ENCODE results near the gene CNTNAP2. TPM values are rescaled to one million over a fixed set of nuclear protein-coding genes. Genes with fewer than 3 reads are reported as not detected.

The CNTNAP2 gene
- polyA plus RNA-seq, 1 donor = 6.1 TPM

DNA sequence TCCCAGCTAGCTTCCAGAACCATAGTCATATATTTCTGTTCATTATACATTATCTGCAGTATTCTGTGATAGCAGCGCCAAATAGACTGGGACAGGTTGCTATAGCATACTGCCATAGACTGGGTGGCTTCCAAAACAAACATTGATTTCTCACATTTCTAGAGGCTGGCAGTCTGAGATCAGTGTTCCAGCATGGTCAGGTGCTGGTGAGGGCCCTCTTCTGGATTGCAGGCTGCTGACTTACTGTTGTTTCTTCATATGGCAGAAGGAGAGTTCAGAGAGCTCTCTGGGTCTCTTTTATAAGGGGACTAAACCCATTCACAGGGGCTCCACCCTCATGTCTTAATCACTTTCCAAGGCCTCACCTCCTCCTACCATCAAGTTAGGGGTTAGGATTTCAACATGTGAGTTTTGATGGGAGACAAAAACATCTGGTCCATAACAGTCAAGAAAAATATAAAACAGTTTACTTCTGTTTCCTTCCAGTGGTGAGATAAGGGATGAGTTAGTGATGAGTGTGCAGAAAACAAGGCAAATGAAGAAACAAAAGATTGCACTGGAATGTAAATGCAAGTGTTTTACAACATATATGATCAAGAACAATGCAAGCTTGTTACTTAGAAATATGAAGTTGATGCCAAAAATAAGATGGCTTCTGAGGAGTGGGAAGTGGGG lies 2074.9 kb downstream of the CNTNAP2 start:
- DNase-seq (ENCODE audit: low read depth) = no peak

DNA sequence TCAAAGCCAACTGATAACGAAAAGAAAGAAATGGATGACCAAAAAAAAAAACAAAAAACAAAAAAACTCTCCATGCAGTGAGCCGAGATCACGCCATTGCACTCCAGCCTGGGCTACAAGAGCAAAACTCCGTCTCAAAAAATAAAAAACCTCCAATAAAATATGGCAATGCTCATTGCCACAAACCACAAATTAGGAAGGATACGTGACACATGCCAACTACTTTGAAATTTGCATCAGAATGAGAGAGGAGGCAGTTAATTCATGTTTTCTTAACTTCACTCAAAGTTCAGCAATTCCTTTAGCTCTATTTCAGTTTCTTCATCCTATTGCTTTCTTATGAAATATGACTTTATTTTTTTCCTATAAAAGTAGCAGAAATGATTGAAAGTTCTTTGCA lies 2075.9 kb downstream of the CNTNAP2 start:
- no peak for DNase-seq (ENCODE audit: low read depth)

DNA sequence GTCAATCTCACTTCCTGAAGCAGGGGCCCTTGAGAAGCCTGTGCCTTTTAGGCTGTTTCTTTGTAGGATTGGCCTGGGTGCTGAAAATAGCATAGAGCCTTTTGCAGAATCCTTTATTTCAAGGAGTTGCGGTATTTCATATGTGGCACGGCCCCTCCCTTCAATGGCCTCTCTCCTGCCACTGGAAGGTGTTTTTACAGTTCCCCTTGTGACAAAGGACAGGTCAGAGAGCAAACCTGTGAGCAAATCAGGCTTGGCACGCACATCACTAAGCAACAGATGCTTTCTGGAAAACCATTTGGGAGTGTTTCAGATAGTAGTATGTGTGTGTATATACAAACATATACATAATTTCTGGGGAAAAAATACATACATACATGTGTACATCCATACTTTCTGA lies 2085.4 kb downstream of the CNTNAP2 start:
- no peak for DNase-seq (ENCODE audit: low read depth)

DNA sequence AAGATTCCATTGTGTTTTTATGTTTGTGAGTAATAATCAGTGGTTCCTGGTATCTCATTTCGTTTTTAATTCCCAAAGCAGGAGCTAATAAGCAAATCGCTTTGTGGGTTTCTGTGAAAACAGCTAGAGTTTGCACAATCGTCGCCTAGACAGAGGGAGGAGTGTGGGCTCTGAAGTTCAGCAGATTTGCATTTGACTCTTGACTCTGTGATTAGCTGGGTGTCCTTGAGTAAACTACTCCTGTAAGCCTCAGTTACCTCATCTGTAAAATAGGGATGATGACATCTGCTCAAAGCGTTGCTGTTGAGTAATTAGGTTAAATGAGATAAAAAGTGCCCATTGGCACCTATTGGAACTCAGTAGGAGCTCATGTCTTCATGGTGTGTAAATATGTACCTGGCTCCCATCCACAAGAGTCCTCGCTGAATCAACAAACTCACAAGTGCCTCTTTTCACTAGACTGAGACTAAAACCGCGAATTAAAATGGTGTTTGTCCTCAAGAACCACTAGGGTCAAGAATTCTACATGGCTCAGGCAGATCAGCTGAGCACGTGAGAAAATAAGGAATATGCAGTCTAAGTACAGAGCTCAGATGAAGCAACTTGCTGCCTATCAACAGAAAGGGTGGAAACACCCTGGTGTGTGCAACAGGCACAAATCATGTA lies 2088.2 kb downstream of the CNTNAP2 start:
- no peak for DNase-seq (ENCODE audit: low read depth)

DNA sequence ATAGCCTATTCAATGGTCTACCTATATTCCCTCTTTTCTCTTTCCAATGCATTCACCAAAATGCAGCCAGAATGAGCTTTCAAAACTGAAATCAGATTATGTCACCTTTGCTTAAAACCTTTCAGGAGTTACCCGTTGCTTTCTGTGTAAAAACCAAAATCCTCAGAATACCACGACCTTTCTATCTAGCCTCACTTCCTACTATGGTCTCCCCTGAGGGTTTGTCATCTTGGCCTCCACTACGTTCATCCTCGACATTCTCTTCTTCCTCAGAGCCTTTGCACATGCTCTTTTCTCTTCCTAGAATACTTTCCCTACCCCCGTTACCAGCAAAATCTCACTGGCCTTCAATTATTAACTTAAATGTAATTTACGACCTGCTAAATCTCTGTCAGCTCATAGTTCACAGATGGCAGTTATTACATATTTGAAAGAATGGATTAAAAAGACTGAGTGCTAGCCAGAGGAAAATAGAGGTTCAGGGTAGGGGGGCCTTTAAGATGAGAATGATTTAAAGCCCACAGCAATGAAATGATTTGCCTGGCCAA lies 2093.1 kb downstream of the CNTNAP2 start:
- DNase-seq (ENCODE audit: low read depth) = no peak

DNA sequence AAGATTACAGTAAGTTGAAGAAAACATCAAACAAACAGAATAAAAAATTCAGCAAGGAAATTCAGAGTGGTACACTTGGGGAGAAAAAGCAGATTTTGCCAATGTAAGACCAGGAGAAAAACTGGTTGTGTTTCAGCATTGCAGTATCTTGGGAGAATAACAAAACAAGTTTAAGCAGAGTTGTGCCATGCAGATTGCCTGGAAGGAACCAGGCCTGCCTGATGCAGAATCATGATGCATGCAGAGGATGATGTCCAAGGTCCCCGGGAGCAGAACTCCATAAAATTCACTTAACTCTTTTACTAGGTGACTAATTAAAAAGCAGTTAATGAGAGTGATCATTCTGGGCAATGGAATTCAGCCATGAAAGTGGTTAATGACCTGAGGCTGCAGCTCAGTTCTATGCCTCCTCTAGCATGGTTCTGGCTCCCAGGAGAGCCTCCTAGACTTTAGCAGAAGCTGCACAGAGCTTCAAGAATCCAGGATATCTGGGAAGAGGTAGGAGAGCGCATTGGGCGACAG lies 2094.3 kb downstream of the CNTNAP2 start:
- no peak for DNase-seq (ENCODE audit: low read depth)

DNA sequence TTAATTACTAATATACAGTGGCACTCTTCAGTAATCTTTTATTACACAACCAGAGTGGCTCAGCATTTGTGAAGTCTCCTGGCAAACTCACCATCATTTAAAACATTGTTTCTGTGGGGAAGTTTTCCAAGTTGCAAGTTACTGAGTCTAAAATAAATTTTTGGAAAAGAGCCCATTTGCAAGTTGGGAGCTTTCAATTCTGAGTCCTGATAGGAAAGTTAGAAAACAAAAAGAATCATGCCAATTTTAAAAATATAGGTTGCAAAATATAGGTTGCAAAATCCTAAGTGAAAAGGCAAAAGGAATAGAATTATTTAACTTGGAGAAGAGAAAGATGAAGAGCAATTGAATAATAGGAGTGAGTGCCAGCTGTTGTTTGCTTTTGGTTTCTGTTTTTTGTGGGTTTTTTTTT lies 2095.1 kb downstream of the CNTNAP2 start:
- no peak for DNase-seq (ENCODE audit: low read depth)

DNA sequence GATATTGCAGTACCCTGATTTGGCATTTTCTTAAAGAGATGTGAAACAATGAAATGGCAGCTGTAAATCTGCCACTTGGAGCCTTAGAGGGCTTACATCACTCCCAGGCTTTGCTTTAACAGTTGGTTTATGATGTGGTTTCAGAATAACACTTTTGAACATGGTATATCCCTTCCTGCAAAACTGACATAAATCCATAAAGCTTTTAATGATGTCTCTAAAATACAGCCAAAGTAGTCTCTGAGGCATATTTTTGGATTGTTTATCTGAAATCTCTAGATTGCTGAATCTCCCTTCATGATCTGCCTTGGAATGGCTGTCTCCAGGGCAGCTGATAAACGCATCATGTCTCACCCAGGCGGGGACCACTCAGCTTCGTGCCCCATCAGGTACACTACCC lies 2096.1 kb downstream of the CNTNAP2 start:
- no peak for DNase-seq (ENCODE audit: low read depth)

DNA sequence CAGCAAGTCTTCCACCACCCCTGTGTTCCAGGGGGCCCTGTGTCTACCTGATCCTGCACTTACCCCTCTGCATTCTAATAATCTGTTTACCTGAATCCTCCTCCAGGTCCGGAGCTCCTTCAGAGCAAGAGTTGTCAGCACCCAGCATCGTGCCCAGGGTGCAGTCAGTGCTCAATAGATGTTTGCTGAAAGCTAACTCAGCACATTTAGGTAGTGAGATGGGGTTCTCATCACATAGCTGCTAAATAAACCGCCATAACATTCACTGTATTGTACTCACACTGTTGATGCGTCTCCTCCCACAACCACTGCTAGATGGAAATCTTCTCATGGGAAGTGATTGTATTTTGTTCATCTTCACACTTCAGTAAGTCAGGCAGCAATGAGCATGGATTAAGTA lies 2097.5 kb downstream of the CNTNAP2 start:
- no peak for DNase-seq (ENCODE audit: low read depth)

DNA sequence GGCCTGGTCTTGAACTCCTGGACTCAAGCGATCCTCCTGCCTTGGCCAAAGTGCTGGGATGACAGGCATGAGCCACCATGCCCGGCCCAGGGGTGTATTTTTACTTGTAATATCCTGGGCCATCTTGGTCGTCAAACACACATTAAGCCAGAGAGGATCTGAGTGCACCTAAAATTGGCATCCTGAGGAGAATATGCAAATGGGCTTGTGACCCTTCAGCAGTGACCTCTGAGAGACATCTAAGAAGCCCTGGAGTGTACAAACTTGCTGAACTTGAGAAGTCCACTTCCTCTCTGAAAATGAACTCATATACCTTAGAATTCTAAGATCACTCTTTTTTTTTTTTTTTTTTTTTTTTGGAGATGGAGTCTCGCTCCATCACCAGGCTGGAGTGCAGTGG lies 2102.0 kb downstream of the CNTNAP2 start:
- DNase-seq (ENCODE audit: low read depth) = no peak

DNA sequence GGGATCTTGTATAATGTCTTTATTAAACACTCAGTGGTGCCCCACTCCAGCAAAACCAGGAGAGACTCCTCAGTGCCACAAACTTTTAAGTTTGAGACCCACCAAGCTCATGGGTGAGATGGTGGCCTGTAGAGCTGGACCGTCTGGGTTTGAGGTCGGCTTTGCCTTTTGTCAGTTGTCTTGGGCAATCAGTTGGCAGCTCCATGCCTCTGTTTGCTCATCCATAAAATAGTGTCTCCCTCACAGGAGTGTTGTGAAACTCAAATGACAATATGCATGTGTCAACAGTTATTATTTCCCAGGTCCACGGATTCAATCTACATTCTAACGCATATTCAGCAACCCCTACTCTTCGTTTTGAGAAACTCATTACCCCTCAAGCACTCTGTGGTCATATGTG lies 2106.1 kb downstream of the CNTNAP2 start:
- no peak for DNase-seq (ENCODE audit: low read depth)

DNA sequence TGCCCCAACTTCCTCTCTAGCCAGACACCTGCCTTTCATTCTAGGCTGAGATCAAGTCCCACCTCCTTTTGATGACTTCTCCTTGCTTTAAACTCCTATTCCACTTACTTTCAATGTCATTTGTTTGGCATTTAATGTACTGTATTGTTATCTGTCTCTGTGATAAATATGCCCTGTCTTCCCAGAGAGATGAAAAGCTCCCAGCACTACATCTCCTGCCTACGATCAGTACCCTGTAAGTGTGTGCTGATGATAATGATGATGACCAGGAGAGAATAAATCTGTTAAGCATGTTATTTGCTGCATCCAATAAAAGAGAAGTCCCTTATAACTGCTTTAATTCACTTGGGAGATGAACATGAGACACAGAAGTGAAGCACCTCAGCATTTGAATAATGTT lies 2106.6 kb downstream of the CNTNAP2 start:
- DNase-seq (ENCODE audit: low read depth) = no peak

DNA sequence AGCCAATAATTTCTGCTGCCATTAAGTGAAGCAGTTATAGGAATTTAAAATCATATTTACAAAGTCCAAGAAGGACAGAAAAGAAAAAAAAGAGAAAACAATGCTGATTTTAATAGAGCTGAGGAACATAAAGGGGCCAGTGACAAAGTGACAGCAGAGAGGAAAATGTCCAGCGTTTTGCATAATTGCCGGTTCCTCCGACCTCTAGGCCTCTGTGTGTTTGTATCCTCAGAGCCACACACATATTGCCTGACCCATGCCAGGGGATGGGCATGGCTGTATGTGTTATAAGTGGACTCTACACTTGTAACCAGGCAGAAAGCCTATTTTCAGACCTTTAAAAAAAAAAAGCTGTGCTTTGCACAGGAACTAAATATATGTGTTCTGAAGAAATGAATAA lies 2107.1 kb downstream of the CNTNAP2 start:
- DNase-seq (ENCODE audit: low read depth) = no peak

DNA sequence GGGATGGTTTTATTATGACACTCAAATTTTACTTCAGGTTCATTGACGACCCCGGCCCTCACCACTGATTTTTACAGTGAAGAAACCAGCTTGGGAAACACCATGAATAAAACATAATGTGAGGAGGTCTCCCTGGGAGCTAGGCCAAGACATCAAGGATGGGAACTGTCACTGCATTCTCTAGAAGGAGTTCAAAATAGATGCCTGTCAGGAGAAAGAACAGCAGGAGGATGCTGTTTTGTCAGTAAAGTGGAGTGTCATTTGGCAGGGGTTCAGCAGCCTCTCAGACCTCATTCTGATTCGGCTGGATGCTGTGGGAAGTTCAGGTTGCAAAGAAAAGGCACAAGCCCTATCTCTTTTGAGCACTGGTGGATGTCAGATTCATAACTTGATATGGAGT lies 2113.7 kb downstream of the CNTNAP2 start:
- DNase-seq (ENCODE audit: low read depth) = no peak

DNA sequence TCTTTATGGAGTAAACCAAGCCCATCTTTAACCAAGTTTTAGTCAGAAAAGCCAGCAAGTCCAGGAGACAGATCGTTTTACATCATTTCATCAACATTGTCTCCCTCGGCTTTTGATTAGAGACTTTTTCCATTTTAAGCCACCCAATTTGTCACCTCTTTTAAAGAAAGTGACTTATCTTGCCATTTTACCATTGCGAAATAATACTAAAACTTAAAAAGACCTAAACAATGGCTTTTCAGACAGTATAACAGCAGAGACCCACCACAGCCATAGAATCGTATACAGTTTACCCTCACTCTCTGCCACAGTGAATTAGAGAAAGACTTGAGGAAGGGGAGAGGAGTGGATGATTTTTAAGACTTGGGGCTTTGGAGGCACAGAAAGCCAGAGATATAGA lies 2114.3 kb downstream of the CNTNAP2 start:
- DNase-seq (ENCODE audit: low read depth) = no peak

DNA sequence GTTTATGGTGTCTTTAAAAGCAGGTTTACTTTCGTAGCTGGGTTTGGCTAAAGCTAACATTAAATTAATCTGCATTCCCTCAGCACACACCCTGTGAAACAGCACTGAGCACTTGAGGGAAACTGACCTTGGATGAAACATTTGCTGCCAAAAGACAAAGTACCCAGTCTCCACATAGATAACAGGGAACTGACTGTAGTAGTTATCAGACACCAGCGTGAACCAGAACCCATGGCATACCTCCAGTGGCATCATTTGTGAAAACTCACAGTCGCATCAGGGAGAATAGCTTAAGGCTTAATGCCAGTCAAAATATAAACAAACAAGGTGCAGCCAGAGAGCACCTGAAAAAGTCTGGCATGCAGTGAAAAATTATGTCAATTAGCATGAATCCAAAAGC lies 2116.2 kb downstream of the CNTNAP2 start:
- no peak for DNase-seq (ENCODE audit: low read depth)

DNA sequence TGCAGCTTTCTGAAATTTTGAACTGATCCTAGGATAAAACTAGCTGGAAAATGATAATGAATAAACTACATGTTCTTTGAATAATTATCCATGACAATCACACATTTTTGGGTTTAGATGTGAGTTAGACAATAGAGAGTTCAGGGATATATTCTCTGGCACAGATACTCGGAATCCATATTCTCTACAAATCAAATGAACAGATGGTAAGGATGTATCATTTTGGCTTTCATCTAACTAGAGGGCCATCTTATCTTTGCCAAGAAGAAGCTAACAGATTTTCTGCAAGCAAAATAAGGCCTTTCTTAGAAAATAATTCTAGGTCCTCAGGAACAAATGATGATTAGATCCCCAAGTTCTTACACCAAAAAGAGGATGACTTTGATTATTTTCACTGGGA lies 2118.1 kb downstream of the CNTNAP2 start:
- DNase-seq (ENCODE audit: low read depth) = no peak

DNA sequence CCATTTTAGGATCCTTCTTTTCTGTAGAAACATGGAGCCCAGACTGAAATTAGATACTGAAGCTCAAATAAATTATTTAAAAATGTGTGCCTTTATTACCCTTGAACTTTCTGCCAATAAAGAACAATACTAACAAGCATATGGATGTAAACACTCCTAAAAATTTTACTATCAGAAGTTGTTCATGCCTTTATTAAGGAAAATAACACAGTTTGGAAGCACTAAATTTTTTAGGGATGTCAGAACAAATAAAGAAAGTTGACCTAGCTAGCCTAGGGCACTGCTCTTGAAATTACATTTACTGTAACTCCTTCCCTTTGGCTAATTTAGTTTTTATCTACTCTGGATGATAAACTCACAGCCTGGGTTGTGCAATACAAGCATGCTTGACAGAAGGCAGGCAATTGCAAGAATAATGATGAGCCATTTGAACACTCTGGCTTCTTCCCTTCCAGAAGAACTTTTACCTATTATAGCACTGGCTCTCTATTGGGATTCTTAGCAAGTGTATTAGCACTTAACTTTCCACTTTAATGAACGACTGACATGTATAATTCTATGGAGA lies 2122.2 kb downstream of the CNTNAP2 start:
- no peak for DNase-seq (ENCODE audit: low read depth)

DNA sequence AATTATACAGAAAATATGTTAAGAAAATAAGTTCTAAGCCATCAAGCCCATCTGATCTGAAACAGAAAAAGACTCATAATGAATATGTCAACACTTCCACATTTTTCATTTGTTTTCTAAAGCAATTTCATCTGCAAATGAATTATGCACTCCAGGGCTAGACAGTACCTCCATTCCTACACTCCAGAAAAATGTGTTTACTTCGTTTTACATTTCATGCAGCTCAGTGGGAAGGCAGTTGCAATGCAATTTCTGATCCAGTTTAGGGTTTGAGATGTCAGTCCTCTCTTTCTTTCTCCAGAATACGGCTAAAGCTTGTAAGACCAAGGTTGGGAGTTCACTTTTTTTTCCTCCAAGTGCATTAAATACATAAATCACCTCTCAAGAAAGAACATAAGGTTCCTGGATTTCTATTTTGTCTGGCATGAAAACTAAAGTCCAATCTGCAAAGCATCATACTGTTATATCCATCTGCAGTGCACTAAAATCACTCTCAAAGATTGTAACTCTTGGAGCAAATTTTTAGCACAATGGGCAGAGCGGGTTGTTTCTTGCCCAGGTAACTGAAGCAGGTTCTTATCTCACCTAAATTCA lies 2125.2 kb downstream of the CNTNAP2 start:
- no peak for DNase-seq (ENCODE audit: low read depth)

DNA sequence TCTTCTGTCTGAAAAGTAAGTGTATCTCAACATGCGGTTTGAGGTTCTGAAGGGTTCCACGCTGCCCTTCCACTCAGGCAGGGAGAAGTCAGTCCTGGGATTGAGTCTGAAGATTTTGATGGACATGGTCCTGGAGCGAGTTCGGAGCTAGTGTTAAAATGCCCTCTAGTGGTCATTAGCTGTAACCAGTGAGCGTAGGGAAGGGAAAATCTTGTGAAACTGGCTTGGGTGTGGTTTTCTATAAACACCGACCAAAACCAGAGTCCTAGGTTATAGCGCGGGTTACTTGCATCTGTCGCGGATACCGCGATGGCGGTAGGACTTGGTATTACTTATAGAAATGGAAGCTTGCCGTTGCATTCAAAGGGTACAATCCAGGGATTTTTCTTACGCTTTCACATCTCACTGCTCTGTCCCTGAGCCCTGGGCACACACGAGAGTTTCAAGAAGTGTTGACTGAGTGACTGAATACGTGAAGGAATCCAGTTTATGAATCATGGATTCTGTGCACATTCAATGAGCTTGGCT lies 2125.8 kb downstream of the CNTNAP2 start:
- peak; percentile 41 for DNase-seq (ENCODE audit: low read depth)

DNA sequence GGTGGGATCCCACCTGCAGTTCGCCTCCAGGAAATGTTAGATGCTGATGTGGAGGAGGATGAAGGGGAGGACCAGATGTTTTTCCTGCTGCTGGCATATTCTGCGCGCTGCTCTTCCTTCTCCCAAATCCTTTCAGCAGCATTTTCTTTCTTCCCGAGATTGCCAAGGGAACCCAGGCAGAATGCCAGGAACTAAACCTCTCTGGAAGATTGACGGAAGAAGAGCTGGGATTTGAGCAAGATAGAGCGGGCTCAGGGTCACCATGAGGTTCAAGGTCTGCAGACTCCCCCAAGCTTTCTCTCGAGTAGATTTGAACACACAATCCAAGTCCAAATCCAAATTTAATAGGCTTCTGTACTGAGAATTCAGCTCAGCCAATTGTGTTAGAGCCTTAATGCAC lies 2128.8 kb downstream of the CNTNAP2 start:
- DNase-seq (ENCODE audit: low read depth) = no peak

DNA sequence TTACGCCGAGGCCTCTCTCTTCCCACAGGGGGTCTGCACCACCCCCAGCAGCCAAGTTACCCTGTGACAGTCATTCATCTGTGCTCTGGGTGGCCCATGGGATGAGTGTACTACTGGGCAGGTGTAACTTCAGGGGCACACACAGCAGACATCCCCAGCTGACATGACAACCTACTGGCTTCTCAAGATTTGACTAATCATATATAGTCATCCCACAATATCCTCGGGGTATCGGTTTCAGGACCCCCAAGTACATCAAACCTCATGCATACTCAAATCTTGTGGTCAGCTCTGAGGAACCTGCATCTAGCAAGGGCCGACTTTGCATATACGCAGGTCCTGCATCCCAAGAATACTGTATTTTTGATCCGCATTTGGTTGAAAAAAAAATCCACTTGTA lies 2137.0 kb downstream of the CNTNAP2 start:
- DNase-seq (ENCODE audit: low read depth) = no peak
